DOHH2 (cell line): ENCODE results near the gene GJA5.

ENCODE experiments used
- CTCF ChIP-seq: fragments of 200-600 bp; sonication (generic); IDR thresholded peaks from one replicate; pipeline ENCODE4 v1.5.1; 2014; ENCODE audit warnings: antibody characterized with exemption, mild to moderate bottlenecking, low read depth, low read length; ENCODE audit not compliant: poor library complexity, severe bottlenecking
- EZH2phosphoT487 ChIP-seq: fragments of 200-600 bp; sonication (generic); IDR thresholded peaks from 2 replicates; pipeline ENCODE4 v1.6.1; 2017; ENCODE audit warnings: borderline replicate concordance, mild to moderate bottlenecking, antibody characterized with exemption, low read length, moderate library complexity, mixed read lengths

- TF ChIP-seq CTCF (no peak), EZH2phosphoT487 (no peak)
Observed at GRCh38 chr1:147745271-147745670, 15.1 kb downstream of the GJA5 start.
